GM23338 (cell line): ENCODE measurements around the gene PRPH. TPM values are rescaled to one million over a fixed set of nuclear protein-coding genes. Genes with fewer than 3 reads are reported as not detected.

ENCODE experiments used
- ATAC-seq: fragments of 200-7000 bp; cut with Tn5 transposase; 3 replicates; pipeline ENCODE4 v1.9.1; 2020
- DNase-seq: peaks from one replicate; pipeline ENCODE4 v3.0.0-alpha.2; 2015; ENCODE audit warnings: low spot score
- H2AFZ ChIP-seq: fragments of 200-600 bp; sonication (generic); 2 replicates; pipeline ENCODE4 v1.8.0; 2016; ENCODE audit warnings: antibody characterized with exemption, mild to moderate bottlenecking, moderate library complexity
- H3F3A ChIP-seq: fragments of 200-600 bp; sonication (generic); replicated peaks from 2 replicates; pipeline ENCODE4 v1.8.0; 2017; ENCODE audit warnings: antibody characterized with exemption, mixed run types, low read depth
- H3K27ac ChIP-seq: fragments of 200-600 bp; sonication (generic); 2 replicates; pipeline ENCODE4 v1.6.1; 2016; ENCODE audit warnings: low read depth
- H3K27me3 ChIP-seq: fragments of 200-600 bp; sonication (generic); 2 replicates; pipeline ENCODE4 v1.8.0; 2016; ENCODE audit warnings: mild to moderate bottlenecking, mixed run types, moderate library complexity; ENCODE audit not compliant: insufficient read depth
- H3K36me3 ChIP-seq: fragments of 200-600 bp; sonication (generic); 2 replicates; pipeline ENCODE4 v1.8.0; 2016; ENCODE audit warnings: mild to moderate bottlenecking; ENCODE audit not compliant: insufficient read depth
- H3K4me1 ChIP-seq: fragments of 200-600 bp; sonication (generic); 2 replicates; pipeline ENCODE4 v1.8.0; 2016; ENCODE audit warnings: mild to moderate bottlenecking, moderate library complexity; ENCODE audit not compliant: insufficient read depth
- H3K4me2 ChIP-seq: fragments of 200-600 bp; sonication (generic); 2 replicates; pipeline ENCODE4 v1.7.1; 2017; ENCODE audit warnings: mixed run types
- H3K4me3 ChIP-seq: fragments of 200-600 bp; sonication (generic); 2 replicates; pipeline ENCODE4 v1.6.1; 2016; ENCODE audit warnings: mixed run types
- H3K79me2 ChIP-seq: fragments of 200-600 bp; sonication (generic); replicated peaks from 2 replicates; pipeline ENCODE4 v1.8.0; 2017; ENCODE audit warnings: mild to moderate bottlenecking; ENCODE audit not compliant: insufficient read depth
- H3K9me2 ChIP-seq: fragments of 200-600 bp; sonication (generic); 2 replicates; pipeline ENCODE4 v1.8.0; 2017; ENCODE audit not compliant: insufficient read depth
- H4K20me1 ChIP-seq: fragments of 200-600 bp; sonication (generic); replicated peaks from 2 replicates; pipeline ENCODE4 v1.8.0; 2017; ENCODE audit warnings: mild to moderate bottlenecking; ENCODE audit not compliant: insufficient read depth
- H3K27ac Mint-ChIP-seq: 2 replicates; pipeline ENCODE4 v1.8.0; 2020; ENCODE audit warnings: inconsistent platforms, mild to moderate bottlenecking, moderate library complexity, mixed read lengths
- H3K27me3 Mint-ChIP-seq: 3 replicates; pipeline ENCODE4 v1.8.0; 2022; ENCODE audit warnings: low read depth, mild to moderate bottlenecking, moderate library complexity, mixed read lengths, inconsistent platforms; ENCODE audit not compliant: insufficient read depth, poor library complexity
- H3K36me3 Mint-ChIP-seq: 3 replicates; pipeline ENCODE4 v1.8.0; 2021; ENCODE audit warnings: low read depth, mild to moderate bottlenecking, inconsistent platforms, moderate library complexity, mixed read lengths
- H3K4me1 Mint-ChIP-seq: 3 replicates; pipeline ENCODE4 v1.8.0; 2020; ENCODE audit warnings: mild to moderate bottlenecking, inconsistent platforms, mixed read lengths
- H3K4me3 Mint-ChIP-seq: 3 replicates; pipeline ENCODE4 v1.8.0; 2021; ENCODE audit warnings: moderate library complexity, mild to moderate bottlenecking, inconsistent platforms, mixed read lengths
- H3K9me3 Mint-ChIP-seq: 3 replicates; pipeline ENCODE4 v1.8.0; 2020; ENCODE audit warnings: moderate library complexity, mild to moderate bottlenecking, inconsistent platforms, mixed read lengths
- CREB1 ChIP-seq: fragments of 250-450 bp; sonication (Bioruptor Pico); IDR thresholded peaks from 2 replicates; pipeline ENCODE4 v1.5.0; 2020; ENCODE audit warnings: low read depth, mild to moderate bottlenecking, moderate library complexity
- CTCF ChIP-seq, 2 experiments: fragments of 200-600 bp in 1 of 2; sonication (generic) in 1 of 2; conservative IDR thresholded peaks; 2 replicates each; pipeline versions ENCODE4 v1.5.1 to v1.6.1; 2016 to 2017; ENCODE audit warnings: antibody characterized with exemption in 2 of 2, low read depth in 2 of 2, mild to moderate bottlenecking in 2 of 2, moderate library complexity in 1 of 2
- EZH2phosphoT487 ChIP-seq: fragments of 200-600 bp; sonication (generic); IDR thresholded peaks from one replicate; pipeline ENCODE4 v1.8.1; 2018; ENCODE audit warnings: antibody characterized with exemption; ENCODE audit not compliant: unreplicated experiment
- JUNB ChIP-seq: IDR thresholded peaks from one replicate; pipeline ENCODE4 v1.6.1; 2016; ENCODE audit warnings: antibody characterized with exemption; ENCODE audit not compliant: unreplicated experiment
- NANOG ChIP-seq: IDR thresholded peaks from 2 replicates; pipeline ENCODE4 v1.6.1; 2016; ENCODE audit warnings: antibody characterized with exemption, borderline replicate concordance
- POLR2AphosphoS5 ChIP-seq: IDR thresholded peaks from 2 replicates; pipeline ENCODE4 v1.6.1; 2016; ENCODE audit warnings: antibody characterized with exemption, low read depth
- REST ChIP-seq: IDR thresholded peaks from one replicate; pipeline ENCODE4 v1.6.1; 2018; ENCODE audit warnings: antibody characterized with exemption; ENCODE audit not compliant: unreplicated experiment
- STAT1 ChIP-seq: IDR thresholded peaks from one replicate; pipeline ENCODE4 v1.6.1; 2016; ENCODE audit warnings: antibody characterized with exemption; ENCODE audit not compliant: unreplicated experiment
- ZNF114 ChIP-seq: fragments of 250-450 bp; sonication (Bioruptor Pico); IDR thresholded peaks from 2 replicates; pipeline ENCODE4 v1.5.0; 2020; ENCODE audit warnings: mild to moderate bottlenecking, moderate library complexity
- ZNF331 ChIP-seq: fragments of 250-450 bp; sonication (Bioruptor Pico); IDR thresholded peaks from 2 replicates; pipeline ENCODE4 v1.5.0; 2020; ENCODE audit warnings: low read depth, mild to moderate bottlenecking, moderate library complexity
- polyA plus RNA-seq: library from polyadenylated mRNA; unstranded; fragments of >200 nt; fragmentation: Nextera tagmentation; extraction: Ambion mirVana; gene quantifications from 2 replicates; pipeline ENCODE4 v1.2.1, GENCODE V29; 2016
- total RNA-seq: library from RNA; depleted of rRNA; stranded (reverse); fragments of >200 nt; shearing (Covaris generic); gene quantifications from 2 replicates; pipeline ENCODE4 v1.2.3, GENCODE V29; 2014
- TF ChIP-seq, protein P1 (sequence below): fragments of 250-450 bp; sonication (Bioruptor Pico); IDR thresholded peaks from 2 replicates; pipeline ENCODE4 v1.5.0; 2020; ENCODE audit warnings: mild to moderate bottlenecking, moderate library complexity

The PRPH gene
- total and polyA plus RNA-seq, 2 experiments from 2014 or later: 0.24 to 0.36 TPM

DNA sequence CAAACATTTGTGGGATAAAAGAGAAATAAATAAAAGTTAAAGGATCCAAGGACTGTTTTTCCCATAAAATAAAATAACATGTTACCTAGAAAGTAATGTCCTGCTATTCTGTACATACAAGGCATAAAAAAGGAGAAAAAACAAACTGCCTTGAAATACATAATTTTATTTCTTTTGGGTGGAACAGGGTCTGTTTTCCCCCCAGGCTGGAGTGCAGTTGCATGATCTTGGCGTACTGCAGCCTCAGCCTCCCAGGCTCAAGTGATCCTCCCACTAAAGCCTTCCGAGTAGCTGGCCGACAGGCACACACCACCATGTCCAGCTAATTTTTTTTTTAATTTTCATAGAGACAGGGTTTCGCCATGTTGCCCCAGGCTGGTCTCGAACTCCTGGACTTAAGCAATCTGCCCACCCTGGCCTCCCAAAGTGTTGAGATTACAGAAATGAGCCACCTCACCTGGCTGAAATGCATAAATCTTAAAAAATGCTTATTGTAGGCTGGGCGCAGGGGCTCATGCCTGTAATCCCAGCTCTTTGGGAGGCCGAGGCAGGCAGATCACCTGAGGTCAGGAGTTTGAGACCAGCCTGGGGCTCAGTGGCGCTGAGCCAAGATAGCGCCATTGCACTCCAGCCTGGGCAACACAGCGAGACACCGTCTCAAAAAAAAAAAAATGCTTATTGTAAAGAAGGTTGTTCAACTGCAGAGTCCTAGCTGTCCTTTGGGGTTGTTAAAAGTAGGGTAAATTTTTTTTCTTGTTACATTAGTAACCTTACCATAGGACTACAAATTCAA is 34.2 kb upstream of the PRPH start:
- H3K4me1 ChIP-seq: no peaks in the 10 kb centered on the region
- H3K36me3 Mint-ChIP-seq: peaks cover 5% of the 10 kb centered on the region
- no peak for TF ChIP-seq STAT1
- no peak for TF ChIP-seq ZNF114 (CRISPR knock-in tag)
- TF ChIP-seq ZNF331 (CRISPR knock-in tag): no peak
- TF ChIP-seq POLR2AphosphoS5: no peak
- no peak for TF ChIP-seq REST
- TF ChIP-seq CTCF (conservative IDR thresholded peaks at IDR 0.05; ENCODE audit: low read depth in 2 of 2): no peak
- TF ChIP-seq EZH2phosphoT487: no peak
- TF ChIP-seq, protein P1, sequence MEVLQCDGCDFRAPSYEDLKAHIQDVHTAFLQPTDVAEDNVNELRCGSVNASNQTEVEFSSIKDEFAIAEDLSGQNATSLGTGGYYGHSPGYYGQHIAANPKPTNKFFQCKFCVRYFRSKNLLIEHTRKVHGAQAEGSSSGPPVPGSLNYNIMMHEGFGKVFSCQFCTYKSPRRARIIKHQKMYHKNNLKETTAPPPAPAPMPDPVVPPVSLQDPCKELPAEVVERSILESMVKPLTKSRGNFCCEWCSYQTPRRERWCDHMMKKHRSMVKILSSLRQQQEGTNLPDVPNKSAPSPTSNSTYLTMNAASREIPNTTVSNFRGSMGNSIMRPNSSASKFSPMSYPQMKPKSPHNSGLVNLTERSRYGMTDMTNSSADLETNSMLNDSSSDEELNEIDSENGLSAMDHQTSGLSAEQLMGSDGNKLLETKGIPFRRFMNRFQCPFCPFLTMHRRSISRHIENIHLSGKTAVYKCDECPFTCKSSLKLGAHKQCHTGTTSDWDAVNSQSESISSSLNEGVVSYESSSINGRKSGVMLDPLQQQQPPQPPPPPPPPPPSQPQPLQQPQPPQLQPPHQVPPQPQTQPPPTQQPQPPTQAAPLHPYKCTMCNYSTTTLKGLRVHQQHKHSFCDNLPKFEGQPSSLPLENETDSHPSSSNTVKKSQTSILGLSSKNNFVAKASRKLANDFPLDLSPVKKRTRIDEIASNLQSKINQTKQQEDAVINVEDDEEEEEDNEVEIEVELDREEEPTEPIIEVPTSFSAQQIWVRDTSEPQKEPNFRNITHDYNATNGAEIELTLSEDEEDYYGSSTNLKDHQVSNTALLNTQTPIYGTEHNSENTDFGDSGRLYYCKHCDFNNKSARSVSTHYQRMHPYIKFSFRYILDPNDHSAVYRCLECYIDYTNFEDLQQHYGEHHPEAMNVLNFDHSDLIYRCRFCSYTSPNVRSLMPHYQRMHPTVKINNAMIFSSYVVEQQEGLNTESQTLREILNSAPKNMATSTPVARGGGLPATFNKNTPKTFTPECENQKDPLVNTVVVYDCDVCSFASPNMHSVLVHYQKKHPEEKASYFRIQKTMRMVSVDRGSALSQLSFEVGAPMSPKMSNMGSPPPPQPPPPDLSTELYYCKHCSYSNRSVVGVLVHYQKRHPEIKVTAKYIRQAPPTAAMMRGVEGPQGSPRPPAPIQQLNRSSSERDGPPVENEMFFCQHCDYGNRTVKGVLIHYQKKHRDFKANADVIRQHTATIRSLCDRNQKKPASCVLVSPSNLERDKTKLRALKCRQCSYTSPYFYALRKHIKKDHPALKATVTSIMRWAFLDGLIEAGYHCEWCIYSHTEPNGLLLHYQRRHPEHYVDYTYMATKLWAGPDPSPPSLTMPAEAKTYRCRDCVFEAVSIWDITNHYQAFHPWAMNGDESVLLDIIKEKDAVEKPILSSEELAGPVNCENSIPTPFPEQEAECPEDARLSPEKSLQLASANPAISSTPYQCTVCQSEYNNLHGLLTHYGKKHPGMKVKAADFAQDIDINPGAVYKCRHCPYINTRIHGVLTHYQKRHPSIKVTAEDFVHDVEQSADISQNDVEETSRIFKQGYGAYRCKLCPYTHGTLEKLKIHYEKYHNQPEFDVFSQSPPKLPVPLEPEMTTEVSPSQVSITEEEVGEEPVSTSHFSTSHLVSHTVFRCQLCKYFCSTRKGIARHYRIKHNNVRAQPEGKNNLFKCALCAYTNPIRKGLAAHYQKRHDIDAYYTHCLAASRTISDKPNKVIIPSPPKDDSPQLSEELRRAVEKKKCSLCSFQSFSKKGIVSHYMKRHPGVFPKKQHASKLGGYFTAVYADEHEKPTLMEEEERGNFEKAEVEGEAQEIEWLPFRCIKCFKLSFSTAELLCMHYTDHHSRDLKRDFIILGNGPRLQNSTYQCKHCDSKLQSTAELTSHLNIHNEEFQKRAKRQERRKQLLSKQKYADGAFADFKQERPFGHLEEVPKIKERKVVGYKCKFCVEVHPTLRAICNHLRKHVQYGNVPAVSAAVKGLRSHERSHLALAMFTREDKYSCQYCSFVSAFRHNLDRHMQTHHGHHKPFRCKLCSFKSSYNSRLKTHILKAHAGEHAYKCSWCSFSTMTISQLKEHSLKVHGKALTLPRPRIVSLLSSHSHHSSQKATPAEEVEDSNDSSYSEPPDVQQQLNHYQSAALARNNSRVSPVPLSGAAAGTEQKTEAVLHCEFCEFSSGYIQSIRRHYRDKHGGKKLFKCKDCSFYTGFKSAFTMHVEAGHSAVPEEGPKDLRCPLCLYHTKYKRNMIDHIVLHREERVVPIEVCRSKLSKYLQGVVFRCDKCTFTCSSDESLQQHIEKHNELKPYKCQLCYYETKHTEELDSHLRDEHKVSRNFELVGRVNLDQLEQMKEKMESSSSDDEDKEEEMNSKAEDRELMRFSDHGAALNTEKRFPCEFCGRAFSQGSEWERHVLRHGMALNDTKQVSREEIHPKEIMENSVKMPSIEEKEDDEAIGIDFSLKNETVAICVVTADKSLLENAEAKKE (CRISPR knock-in tag): no peak
- TF ChIP-seq CREB1 (CRISPR knock-in tag): no peak
- no peak for TF ChIP-seq NANOG
- TF ChIP-seq JUNB: no peak
- H3K4me3 ChIP-seq: no peak overlapping the region
- H3K27ac Mint-ChIP-seq: no peak overlapping the region
- H3K27me3 Mint-ChIP-seq: peaks cover 9% of the 10 kb centered on the region
- peaks cover 4% of the 10 kb centered on the region; the same call in 1 of the 3 replicates for H3K9me3 Mint-ChIP-seq
- H3K9me2 ChIP-seq: no peaks in the 10 kb centered on the region
- no peaks in the 10 kb centered on the region for H3K36me3 ChIP-seq
- ATAC-seq (no peak), DNase-seq (no peak)
- no peaks in the 10 kb centered on the region; the same call in 1 of the 2 replicates for H3F3A ChIP-seq
- no peak overlapping the region for H2AFZ ChIP-seq
- H3K27ac ChIP-seq: no peak overlapping the region
- H3K27me3 ChIP-seq: peaks cover 6% of the 10 kb centered on the region; the same call in 1 of the 2 replicates
- H3K4me1 Mint-ChIP-seq: peaks cover 4% of the 10 kb centered on the region; the same call in 2 of the 3 replicates
- H4K20me1 ChIP-seq: no peaks in the 10 kb centered on the region; the same call in 1 of the 2 replicates
- H3K79me2 ChIP-seq: peaks cover 15% of the 10 kb centered on the region
- H3K4me2 ChIP-seq: no peak overlapping the region
- no peak overlapping the region for H3K4me3 Mint-ChIP-seq
